ENCODE data around the gene GFOD1.

DNA sequence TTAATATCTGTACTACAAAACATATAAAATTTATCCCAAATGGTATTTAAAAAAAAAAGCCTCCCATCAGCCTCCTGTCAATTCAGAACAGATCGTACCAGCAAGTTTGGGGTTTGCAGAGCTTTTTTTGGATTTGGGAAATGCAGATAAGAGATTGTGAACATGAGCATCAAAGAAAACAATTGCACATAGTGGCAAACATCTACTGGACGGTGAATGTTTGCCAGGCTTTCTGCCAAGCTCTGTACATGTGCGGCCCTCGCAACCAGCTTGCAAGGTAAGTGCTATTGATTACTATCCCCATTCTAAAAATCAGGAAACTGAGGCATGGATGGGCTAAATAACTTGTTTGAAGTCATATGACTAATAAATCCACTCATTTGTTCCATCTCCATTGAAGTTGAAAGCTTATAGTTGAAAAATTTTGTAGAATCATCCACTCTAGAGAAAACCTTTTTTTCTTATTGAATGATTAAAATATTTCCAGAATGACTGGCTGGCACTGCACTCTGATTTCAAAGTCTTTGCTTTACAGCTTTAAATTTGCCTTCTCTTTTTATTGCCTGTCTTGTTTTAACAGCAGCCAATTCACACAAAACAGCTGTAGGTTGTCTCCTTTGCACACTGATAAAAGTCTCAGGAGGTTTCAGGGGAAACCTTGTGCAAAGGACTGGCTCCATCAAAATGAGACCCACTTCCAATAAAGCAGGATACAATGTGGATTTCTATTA lies 49.6 kb upstream of the GFOD1 start:
- TF ChIP-seq FOXA1 (IDR thresholded peaks at IDR 0.05) (no peak), SUZ12 (IDR thresholded peaks at IDR 0.05) (no peak), L3MBTL2 (conservative IDR thresholded peaks at IDR 0.05) (no peak), CTBP1 (IDR thresholded peaks at IDR 0.05; ENCODE audit: borderline replicate concordance) (no peak), TARDBP (IDR thresholded peaks at IDR 0.05) (no peak), FOXM1 (IDR thresholded peaks at IDR 0.05; ENCODE audit: borderline replicate concordance) (no peak), SP1 (IDR thresholded peaks at IDR 0.05) (no peak), BHLHE40 (IDR thresholded peaks at IDR 0.05; ENCODE audit: borderline replicate concordance) (no peak), FOXK2 (IDR thresholded peaks at IDR 0.05) (no peak), HDGF (IDR thresholded peaks at IDR 0.05; ENCODE audit: borderline replicate concordance) (no peak), ARNT (IDR thresholded peaks at IDR 0.05) (no peak)
